Limb (tissue), 2 donors: ENCODE data around the gene CD59.
"Not testable (repeated sequence)": the region's sequence is repeated elsewhere in the genome, so short reads cannot be mapped to it uniquely, and the experiment has no call there.

Source experiments
- DNase-seq, 2 donors: peaks; one replicate each; pipeline ENCODE4 v3.0.0-alpha.2; 2016; ENCODE audit errors: extremely low spot score in 2 of 2

CD59 gene

GRCh38 chr11:33668468-33668825 is 67.8 kb downstream of the CD59 start:
- no peak for DNase-seq

- DNase-seq: no peak
Observed at GRCh38 chr11:33667819-33668467, 68.3 kb downstream of the CD59 start.

- no peak for DNase-seq
Observed at GRCh38 chr11:33665350-33666106, 70.7 kb downstream of the CD59 start.

DNA sequence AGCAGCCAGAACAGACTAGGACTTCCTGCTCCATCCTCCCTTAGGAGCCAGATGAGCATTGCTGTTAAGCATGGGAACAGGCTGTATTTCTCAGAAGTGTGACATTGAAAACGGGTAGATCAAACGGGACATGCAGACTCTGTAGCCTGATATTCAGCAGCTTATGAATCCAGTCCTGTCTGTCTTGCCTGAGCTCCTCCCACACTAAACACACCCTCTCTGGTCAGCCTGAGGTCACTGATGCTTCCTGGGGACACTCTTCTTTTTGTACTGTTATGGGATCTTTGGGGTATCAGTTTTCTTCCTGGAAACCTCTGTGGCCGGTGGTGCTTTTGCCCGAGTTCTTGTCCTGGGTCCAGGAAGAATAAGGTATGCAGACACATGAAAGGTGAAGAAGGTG is 71.4 kb downstream of the CD59 start:
- DNase-seq: no peak

GRCh38 chr11:33664166-33664565 is 72.1 kb downstream of the CD59 start:
- DNase-seq: no peak

DNA sequence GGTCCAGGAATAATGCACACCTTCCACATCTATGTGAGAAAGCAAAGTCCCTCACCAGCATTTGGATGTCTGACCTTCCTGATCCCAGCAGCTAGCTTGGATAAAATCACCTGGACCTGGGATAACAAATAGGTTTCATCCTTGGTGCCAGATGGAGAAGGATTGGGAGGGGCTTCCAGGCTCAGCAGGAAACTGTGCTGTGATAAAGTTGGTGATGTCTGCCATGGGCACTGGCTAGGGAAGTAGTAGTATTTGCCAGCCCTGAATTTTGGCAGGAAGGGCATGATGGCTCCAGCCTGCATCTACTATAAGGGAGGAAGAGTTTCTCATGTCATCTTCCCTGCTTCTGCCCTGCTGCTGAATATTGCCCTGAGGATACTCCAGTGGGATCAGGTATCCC is 73.1 kb downstream of the CD59 start:
- DNase-seq: no peak

DNA sequence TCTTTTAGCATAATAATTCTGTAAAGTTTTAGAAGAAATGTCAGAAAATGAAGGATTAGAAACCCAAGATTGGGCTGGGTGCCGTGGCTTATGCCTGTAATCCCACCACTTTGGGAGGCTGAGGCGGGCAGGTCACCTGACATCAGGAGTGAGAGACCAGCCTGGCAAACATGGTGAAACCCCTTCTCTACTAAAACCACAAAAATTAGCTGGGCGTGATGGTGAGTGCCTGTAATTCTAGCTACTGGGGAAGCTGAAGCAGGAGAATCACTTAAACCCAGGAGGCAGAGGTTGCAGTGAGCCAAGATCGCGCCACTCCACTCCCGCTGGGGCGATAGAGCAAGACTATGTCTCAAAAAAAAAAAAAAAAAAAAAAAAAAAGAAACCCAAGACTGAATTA is 74.7 kb downstream of the CD59 start:
- not testable (repeated sequence) for DNase-seq

GRCh38 chr11:33660962-33661361 is 75.3 kb downstream of the CD59 start:
- DNase-seq: no peak

- no peak for DNase-seq
Observed at GRCh38 chr11:33659370-33660139, 76.7 kb downstream of the CD59 start.

- DNase-seq: no peak
Observed at GRCh38 chr11:33658195-33658900, 77.9 kb downstream of the CD59 start.

DNA sequence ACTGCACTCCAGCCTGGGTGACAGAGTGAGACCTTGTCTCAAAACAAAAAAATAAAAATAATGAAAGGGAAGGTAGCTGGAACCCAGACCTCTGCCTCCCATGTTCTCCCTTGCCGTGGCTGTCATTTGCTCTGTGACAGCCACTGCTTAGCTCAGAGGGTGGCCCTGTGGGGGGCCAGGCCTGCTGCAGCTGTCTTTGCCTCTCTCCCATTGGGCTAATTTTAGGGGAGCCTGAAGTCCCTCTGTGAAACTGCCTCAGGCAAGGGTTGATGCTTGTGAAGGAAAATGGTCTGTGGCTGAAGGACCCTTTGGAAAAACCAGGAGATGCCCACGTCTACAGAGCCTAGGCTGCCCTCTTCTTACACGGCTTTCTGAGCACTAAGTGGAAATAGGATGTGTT is 78.5 kb downstream of the CD59 start:
- DNase-seq: no peak

- DNase-seq: no peak
Observed at GRCh38 chr11:33656768-33657167, 79.5 kb downstream of the CD59 start.

DNA sequence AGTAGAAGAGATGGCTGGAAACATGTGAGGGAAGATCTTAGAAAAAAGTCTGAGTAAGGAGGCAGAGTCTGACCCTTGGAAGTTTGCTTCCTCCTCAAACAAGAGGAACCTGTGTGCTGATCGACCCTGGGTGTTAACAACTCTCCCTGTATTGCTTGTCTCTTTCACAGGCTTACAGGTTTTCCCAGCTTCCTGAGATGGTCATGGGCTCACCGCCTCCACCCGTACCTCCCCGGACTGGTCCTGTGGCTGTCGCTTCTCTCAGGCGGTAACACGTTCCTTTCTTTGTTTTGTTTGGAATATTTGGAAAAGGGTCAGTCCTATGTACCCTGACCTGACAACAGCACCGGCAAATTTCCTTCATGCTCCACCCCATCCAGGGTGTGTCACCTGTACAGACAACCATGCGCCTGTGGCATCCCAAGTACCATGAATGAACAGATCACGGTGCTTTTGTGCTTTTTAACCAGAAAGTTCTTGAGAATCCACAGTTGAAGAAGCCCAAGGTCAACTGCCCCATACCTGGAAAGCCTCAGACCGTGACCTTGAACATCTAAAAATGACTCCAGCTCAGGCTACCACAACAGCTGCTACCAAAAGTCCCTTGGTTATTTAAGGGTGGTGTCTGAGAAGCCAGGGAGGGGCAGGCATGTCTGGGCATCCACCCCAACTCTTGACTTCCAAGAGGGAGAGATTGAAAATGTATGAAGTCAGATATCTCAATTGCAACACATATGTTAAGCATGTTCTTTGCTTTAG is 80.2 kb downstream of the CD59 start:
- DNase-seq: no peak

DNA sequence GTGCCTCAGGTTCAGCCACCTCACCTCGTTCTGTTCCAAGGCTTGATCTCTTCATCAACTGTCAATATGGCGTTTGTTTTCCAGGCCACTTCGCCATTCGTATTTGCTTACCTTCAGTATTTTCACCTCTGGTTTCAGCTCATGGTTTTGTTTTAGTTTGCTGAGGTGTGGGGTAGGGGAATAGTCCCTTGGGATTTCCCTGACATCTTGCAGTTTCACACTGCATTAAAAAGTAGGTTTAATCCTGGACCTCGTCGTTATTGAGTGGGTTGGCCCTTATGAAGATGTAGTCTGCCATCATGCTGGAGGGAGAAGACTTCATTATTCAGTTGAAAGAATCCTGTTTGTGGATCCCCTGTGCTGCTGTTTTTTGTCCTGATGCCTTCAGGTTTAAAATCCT is 81.6 kb downstream of the CD59 start:
- no peak for DNase-seq
